ELR (cell line): ENCODE data around the gene C11orf68.

Experiments
- DNase-seq: peaks from one replicate; pipeline ENCODE4 v3.0.0-alpha.2; 2015; ENCODE audit warnings: low read depth

The C11orf68 gene

DNA sequence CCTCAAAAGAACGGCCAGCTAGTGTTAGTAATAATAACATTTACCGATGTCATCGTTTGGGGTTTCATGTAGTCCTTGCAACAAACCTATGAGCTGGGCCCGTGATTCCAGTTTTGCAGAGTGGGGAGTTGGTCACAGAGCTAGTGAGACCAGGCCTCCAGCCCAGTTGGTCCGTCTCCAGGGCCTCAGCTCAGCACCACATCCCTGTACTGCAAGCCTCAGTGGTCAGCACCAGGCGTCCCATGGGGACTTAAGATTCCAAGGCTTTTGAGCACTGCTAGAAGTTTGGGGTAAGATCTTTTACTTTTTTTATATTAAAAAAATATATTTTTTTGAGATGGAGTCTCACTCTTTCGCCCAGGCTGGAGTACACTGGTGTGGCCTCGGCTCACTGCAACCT, 25.3 kb upstream of the C11orf68 start:
- no peak for DNase-seq

DNA sequence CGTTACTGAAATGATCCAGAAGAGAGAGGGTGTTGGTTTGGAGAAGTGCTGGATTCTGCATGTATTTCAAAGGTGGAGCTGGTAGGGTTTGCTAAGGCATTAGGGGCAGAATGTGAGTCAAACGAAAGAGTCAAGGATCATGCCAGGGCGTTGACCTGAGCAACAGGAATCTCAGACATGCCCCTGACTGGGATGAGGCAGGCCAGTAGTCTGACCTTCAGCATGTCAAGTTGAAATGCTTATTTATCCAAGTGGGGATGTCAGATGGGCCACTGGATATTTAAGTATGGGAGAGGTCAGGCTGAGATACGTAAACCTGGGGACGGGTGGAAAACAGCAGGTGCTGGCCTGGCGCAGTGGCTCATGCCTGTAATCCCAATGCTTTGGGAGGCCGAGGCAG, 23.7 kb upstream of the C11orf68 start:
- DNase-seq, result no peak

DNA sequence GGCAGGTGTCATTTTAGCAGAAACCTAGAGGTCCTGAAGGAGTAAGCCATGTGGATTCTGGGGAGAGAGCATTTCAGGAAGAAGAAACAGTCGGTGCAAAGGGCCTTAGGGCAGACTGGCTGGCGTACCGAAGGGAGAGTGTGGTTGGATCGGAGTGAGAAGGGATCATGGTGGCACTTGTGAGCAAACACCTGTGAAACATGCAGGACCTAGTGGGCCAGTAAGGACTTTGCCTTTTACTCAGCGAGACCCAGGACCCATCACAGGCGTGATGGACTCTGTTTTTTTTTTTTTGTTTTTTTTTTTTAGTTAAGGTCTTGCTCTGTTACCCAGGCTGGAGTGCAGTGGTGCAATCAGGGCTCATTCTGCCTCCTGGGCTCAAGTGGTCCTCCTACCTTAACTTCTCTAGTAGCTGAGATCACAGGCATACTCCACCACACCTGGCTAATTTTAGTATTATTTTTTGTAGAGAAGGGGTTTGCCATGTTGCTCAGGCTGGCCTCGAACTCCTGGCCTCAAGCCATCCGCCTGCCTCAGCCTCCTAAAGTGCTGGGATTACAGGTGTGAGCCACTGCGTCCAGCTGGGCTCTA, 23.0 kb upstream of the C11orf68 start:
- DNase-seq, result no peak

DNA sequence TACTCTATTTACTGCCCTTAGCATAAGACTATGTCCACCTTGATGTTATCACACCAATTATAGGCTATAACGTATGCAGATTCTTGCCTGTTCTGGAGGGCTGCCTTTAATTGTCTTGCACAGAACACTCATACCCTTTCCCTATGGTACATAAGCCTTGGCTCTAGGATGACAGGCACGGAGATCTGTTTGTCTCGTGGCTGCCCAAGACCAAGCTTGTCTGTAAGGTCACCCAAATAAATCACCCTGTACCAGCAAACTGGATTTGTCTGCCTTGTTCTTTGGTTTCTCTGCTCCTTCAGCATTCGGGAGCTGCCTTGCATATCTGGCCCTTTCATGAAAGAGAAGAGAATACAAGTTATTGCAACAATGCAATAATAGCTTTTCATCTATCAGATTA, 18.9 kb upstream of the C11orf68 start:
- no peak for DNase-seq

DNA sequence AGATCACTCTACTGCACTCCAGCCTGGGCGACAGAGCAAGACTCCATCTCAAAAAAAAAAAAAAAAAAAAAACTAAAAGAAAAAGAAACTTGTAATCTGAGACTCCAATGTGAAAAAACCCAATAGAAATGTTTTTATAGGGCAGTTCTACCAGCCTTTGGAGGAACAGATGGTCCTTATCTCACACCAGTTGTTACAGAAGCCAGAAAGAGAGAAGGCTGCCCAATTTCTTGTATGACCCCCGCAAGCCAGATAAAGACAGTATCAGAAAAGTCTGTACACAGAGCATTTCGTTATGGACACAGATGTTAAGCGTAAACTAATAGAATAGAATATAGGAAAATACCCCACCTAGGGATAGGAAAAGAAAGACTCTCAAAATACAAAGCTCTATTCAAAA, 15.2 kb upstream of the C11orf68 start:
- DNase-seq, result no peak

DNA sequence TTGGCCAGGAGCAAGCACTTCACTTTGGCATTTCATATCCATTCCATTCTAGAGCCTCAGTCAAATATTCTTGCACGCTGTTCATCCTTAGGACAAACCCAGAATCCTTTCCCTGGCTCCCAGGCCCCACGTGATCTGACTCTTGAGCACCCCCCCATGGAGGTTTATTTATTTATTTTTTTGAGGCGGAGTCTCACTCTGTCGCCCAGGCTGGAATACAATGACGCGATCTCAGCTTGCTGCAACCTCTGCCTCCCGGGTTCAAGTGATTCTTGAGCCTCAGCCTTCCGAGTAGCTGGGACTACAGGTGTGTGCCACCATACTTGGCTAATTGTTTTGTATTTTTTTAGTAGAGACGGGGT, 13.7 kb upstream of the C11orf68 start:
- DNase-seq, result peak; percentile 60

DNA sequence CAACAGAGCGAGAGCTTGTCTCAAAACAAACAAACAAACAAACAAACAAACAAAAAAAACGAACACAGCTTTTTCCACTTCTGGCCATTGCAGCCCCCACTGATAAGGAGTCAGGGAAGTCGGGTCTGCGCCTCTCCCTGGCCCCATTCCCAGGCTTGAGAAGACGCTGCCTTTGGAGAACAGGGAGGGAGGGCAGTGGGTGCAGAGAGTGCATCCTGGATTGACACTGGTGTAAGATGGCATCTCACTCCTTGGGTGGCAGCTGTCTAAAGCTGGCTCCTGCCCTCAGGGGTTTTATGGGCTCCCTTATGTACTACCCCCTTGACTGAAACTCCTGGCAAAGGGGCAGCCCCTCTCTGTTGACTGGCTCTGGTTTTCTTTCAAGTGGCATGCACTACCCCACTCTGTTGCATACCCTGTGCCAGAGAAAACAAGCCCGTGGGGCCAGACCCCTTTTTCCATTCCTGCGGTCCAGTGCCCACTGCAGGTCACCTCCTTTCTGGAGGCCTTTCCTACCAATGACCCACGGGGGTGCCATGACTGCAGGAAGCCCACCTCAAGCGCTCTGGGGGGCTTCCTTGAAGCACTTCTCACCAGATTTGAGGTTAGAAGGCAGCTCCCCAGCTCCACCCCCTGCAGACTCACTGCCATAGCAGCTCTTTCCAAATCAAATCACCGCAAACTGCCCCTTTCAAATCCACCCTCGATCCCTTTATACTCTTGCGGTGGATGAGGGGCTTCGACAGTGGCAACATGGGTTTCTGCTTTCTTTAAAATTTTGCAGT, 13.1 kb upstream of the C11orf68 start:
- DNase-seq, result no peak

DNA sequence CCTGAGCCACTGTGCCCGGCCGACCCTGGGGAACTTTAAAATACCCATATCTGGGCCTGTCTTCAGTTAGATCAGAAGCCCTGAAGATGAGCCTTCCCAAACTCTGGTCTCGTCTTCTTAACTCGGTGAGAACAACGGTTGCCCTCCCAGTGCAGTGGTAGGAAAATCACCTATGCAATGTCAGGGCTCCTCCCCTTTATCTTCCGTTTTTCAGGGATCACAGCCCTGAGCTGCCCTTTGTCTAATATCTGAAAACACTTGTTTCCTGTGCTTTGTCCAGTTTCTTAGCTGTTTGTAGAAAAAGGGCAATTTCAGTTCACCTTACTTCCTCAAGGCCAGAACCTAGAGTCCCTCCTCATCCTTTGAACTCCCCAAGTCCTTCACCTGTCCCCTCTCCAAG, 9.8 kb upstream of the C11orf68 start:
- no peak for DNase-seq

DNA sequence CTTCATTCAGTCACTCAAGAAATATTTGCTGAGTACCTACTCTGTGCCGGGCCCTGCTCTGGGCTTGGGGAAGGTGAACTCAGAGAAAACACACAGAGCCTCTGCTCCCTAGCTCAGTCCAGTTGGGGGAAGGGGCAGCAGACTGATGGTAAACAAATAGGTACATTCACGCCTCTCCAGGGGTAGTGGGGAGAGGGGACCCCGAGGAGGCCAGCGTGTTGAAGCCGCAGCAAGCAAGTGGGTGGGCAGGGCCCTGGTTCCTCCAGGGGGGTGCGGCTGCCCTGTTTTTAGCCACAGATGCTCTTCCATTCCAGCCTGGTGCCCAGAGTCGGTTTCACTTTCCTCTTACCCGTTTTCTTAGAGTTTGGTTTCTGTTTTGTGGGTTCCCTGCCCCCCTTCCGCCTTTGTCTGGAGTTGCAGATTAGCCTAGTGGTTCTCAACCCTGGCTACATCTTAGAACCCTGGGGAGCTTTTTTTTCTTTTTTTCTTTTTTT, 9.1 kb upstream of the C11orf68 start:
- DNase-seq, result peak; percentile 22

DNA sequence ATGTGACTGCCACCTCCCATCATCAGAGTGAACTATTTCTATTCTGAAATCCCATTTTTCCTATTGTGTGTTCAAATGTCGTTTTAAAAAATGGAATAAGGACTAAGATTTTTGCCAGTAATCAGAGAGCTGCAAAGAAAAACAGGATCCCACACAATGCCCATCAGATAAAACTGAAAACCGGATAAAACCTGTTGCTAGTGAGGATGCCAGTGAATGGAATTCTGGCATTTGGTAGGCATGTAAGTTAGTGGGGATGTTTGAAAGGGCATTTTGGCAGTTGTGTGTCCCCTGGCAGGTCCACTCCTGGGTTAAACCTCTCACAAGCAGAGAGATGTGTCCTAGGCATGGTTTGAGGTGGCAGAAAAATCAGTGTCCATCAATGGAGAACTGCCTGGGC, 6.5 kb upstream of the C11orf68 start:
- DNase-seq, result no peak

DNA sequence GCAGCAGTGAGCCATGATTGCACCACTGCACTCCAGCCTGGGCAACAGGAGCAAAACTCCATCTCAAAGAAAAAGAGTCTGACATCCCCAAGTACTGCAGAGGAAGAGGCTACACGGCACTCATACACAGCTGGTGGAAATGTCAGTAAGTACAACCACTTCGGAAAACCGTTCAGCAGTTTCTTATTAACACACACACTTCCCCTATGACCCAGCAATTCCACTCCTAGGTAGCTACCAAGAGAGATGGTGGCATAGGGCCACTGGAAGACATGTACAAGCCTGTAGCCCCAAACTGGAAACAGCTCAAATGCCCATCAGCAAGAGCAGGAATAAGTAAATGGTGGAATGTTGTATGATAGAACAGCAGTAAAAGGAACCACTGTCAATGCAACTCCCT, 3.7 kb upstream of the C11orf68 start:
- DNase-seq, result no peak

DNA sequence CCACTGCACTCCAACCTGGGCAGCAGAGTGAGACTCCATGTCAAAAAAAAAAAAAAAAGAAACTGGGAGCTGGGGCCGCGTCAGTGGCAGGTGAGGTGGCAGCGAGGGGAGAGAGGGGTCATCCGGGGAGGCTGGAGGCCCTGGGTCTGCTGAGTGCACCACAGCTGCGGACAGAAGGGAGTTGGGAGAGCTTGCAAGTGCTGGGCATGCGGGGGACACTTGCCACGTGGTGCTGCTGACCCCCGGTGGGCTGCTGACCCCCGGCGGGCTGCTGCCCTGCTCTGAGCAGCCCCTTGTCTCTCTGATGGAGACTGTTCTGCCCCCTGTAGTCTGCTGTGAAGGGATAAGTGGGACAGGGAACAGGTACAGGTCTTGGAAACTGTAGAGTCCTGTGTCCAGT, 3.0 kb upstream of the C11orf68 start:
- DNase-seq, result no peak

DNA sequence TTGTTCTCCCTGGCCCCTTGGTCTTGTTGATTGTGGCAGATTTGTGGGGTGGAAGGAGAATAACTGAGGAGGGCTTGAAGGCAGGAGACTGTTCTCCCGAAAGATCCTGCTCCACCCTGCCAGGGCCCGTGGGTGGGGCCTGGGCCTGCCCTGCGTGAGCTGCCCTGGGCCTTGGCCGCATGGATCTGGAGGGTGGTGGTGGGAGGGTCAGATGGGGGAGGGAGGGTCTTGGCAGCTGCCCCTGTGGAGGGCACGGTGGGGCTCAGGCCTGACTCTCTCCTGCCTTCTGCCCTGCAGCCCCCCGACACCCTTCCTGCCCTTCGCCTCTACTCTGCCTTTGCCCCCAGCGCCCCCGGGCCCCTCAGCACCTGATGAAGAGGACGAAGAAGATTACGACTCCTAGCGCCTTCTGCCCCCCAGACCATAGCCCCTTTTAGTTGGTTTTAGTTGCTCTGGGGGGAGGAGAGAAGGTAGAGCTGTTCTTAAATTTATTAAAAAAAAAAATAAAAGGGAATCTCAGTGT, 2.2 kb upstream of the C11orf68 start:
- no peak for DNase-seq

DNA sequence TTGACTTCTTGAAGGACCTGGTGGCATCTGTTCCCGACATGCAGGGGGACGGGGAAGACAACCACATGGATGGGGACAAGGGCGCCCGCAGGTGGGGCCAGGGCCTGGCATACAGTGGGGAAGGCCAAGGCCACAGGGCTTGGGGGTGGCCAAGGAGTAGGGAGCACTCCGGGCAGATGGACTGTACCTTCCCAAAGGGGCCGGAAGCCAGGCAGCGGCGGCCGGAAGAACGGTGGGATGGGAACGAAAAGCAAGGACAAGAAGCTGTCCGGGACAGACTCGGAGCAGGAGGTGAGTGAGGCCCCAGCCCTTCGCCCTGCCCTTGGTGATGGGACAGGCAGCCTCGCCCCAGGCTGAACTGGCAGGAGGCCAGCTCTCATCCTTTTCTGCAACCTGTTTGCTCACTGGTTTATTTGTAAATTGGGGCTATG, 1.5 kb upstream of the C11orf68 start:
- DNase-seq, result peak; percentile 57

DNA sequence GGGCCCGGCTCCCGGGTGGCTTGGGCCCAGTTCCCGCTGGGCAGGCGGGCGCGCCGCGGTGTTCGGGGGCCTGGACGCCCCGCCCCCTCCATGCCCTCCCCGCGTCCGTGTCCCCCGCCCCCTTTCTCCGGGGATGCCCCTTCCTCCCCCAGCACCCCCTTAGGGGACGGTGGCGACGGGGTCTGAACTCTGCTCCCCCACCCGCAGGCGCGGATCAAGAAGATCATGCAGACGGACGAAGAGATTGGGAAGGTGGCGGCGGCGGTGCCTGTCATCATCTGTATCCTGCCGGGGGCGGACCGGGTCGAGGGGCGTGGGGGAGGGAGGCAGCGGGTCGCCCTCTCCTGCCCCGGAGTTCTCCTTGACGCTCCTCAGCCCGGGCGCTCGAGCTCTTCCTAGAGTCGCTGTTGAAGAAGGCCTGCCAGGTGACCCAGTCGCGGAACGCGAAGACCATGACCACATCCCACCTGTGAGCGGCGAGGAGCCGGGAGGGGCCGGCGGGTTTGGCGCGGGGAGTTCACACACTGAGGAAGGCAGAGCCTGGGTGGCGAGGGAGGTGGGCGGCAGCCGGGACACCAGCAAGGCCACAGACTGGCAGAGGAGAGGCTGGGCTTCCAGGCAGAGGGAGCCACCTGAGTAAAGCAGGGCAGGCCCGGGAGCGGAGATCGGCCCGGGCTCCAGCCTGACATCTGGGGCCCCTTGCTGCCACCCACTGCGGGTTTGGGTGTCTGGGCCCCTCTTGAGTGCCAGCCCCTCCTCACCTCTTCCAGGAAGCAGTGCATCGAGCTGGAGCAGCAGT, 910 bp upstream of the C11orf68 start:
- DNase-seq, result peak; percentile 58

DNA sequence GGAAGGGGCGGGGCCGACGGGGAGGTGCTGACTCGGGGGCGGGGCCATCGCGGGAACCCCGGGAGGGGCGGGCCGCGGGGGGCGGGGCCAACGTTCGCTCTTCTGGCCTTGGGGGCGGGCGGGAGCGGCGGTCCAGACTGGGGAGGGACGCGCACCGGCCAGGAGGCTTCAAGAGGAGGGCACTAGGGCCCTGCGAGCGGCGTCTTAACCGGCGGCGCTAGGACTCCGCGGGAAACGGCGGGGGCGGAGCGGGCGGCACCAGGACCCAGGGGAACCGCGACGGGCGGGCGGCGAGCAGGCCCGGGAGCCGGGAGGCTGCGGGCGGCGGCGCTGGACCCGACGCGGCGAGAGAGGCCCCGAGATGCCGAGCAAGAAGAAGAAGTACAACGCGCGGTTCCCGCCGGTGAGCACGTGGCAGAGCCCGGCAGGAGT, 295 bp upstream of the C11orf68 start, which contains the start of gene DRAP1:
Gene DRAP1 (plus strand): TSS at position 286 of the 432 bp plus-strand sequence. CDS start 76 bp downstream, at position 362.
- peak; percentile 98 for DNase-seq

DNA sequence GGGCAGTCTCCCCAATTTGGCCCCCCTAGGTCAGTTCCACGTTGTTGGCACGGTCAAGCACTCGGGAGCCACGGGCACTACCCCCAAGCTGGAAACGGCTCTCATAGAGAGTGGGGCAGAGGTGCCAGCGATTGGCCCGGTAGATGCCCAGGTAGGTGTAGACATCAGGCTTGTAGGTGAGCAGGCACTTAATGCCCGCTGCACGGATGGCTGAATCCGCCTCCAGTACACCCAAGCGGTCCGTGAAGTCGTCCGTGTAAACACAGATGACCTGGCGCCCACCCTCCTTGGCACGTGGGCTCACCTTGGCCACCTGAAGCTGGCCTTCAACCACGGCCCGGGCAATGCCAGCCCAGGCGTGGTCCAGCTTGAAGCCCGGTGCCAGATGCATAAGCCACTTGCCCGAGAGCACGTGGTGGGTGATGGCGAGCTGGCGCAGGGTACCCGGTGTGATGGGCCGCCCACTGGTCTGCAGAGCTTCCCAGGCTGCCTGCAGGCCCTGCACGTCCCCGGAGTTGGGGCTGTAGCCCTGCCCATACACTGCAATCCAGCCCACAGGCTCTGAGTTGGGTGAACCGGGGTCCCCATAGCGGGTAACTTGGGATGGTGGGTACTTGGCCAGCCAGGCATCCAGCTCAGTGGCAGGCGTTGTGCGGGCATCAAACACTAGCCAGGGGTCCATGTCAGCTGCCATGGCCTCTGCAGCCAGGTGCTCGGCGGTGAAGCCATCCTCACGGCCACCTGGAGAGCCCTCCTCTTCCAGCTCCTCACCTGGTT, 1.2 kb downstream of the C11orf68 start:
- DNase-seq, result peak; percentile 20

DNA sequence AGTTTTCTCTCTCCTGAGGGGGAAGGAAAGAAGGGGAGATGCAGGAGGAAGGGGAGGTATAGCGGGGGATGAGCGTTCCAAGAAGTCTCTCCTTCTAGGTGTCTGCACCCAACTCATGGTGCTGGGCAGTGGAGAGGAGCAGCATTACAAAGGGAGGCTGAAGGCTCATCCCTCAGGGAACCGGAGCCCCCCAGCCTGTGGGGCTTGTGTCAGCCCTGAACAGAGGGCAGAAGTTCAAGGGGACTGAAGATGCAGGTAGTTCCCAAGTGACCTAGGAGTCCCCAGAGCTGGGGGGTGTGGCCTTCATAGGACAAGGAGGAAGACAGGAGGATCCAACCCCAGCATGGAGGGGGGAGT, 1.8 kb downstream of the C11orf68 start:
- peak; percentile 36 for DNase-seq

DNA sequence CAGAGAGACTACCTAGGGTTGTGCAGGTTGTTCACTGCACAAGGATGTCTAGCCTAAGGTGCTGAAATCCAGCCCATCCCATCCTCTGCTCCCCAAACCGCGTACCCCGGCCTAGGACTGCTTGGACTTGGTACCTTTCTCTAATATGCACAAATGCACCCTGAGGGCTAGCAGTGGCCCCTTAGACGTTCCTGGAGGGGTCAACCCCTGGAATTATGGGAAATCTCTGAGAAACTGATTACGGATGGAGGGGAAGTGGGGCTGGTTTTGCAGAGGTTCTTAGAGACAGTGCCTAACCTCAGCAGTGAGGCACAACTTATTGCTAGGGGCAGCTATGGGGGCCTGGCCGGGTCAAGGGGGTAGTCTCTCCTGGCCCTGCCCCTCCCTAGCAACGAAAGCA, 2.5 kb downstream of the C11orf68 start:
- no peak for DNase-seq

DNA sequence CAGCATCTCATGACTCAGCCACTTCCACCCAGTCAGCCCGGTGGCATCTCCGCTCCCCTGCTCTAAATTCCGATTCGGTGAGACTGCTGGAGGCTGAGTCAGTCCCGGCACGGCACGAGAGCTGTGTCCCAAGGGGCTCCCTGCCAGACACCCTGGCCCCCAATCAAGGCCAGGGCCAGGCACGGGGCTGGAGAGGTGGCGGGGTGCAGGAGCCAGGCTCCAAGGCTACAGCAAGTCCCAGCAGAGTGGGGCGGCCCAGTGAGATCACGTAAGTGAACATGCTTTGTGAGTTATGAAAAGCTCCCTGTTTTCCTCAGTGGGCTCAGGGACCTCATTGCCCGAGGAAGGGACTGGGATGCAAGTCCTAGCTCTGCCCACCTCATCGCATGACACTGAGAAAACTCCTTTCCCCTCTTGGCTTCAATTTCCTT, 3.0 kb downstream of the C11orf68 start:
- peak; percentile 100 for DNase-seq

DNA sequence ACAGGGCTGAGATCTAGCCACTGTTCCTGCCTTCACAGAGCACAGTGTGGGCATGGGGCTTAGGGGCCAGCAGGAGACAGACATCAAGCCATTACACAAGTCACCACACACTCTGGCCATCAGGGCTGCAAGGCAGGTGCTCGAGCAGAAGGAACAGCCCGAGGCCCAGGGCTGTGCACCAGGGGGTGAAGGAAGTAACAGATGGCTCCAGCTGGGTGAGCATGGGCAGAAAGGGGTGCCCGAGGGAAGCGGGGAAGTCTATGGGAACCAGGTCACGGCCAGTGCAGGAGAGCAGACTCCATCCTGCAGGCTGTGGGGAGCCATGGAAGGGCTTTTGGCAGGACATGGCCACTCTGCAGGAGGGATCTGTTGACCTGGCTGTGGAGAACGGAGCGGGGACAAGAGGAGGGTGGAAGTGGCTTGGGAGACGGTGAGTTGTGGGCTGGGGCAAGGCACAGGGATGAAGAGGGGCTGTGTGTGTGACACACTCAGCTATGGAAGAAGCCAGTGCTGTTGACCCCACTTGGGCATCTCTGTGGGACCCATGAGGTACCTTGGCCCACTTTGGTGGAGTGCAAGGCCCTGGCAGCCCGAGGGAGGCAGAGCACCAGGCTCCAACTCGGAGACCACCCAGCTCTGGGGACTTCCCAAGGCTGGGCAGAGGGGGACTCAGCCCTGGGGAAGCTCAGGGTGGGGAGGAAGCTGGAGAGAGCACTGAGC, 3.6 kb downstream of the C11orf68 start:
- DNase-seq, result peak; percentile 56
